Measurements from ENCODE around the gene GOLGA6L7. TPM values are rescaled to one million over a fixed set of nuclear protein-coding genes. Genes with fewer than 3 reads are reported as not detected.

GOLGA6L7 gene
- total RNA-seq, 1 experiment from 2014 or later: not detected

- ChIA-PET POLR2A (no interaction called here), CTCF (no interaction called here)
- BruUV-seq (replicated peaks): no TSS peak
- H3K9me3 Mint-ChIP-seq (ENCODE audit: unreplicated experiment): no peaks in the 10 kb centered on the region
- Histone ChIP-seq H3K4me1 (no peaks in the 10 kb centered on the region), H3K36me3 (ENCODE audit: control insufficient read depth, insufficient read depth, low read length) (no peaks in the 10 kb centered on the region), H3K27me3 (replicated peaks; ENCODE audit: control insufficient read depth, insufficient read depth, low read length) (no peaks in the 10 kb centered on the region), H3K4me3 (ENCODE audit: low read depth, low read length) (no peak overlapping the region), H3K9me3 (no peaks in the 10 kb centered on the region)
- peaks cover 3% of the 10 kb centered on the region for H3K36me3 Mint-ChIP-seq (ENCODE audit: insufficient read depth, unreplicated experiment)
- H3K4me3 Mint-ChIP-seq (ENCODE audit: unreplicated experiment): no peak overlapping the region
- no peak for TF ChIP-seq CTCF (IDR thresholded peaks at IDR 0.05; ENCODE audit: insufficient read depth in 1 of 2, low read depth in 1 of 2, low read length in 1 of 2, severe bottlenecking in 1 of 2, unreplicated experiment in 1 of 2)
- intact Hi-C loops (cut with micrococcal nuclease; ENCODE audit: unreplicated experiment): no loop called here
- no peaks in the 10 kb centered on the region for H3K4me1 Mint-ChIP-seq (ENCODE audit: low read depth, unreplicated experiment)
- DNase-seq: no peak
- H3K27ac Mint-ChIP-seq (ENCODE audit: unreplicated experiment): no peak overlapping the region
- H3K27me3 Mint-ChIP-seq (ENCODE audit: insufficient read depth, unreplicated experiment): no peaks in the 10 kb centered on the region
Observed at GRCh38 chr15:28878209-28878608, 29.8 kb upstream of the GOLGA6L7 start.

GRCh38 chr15:28876845-28877185 is 28.4 kb upstream of the GOLGA6L7 start:
- Histone ChIP-seq H3K4me3 (ENCODE audit: low read depth, low read length) (no peak overlapping the region), H3K4me1 (no peaks in the 10 kb centered on the region), H3K9me3 (no peaks in the 10 kb centered on the region), H3K27me3 (replicated peaks; ENCODE audit: control insufficient read depth, insufficient read depth, low read length) (no peaks in the 10 kb centered on the region), H3K36me3 (ENCODE audit: control insufficient read depth, insufficient read depth, low read length) (no peaks in the 10 kb centered on the region)
- no TSS peak for BruUV-seq (replicated peaks)
- ChIA-PET POLR2A (no interaction called here), CTCF (no interaction called here)
- TF ChIP-seq CTCF (IDR thresholded peaks at IDR 0.05; ENCODE audit: insufficient read depth in 1 of 2, low read depth in 1 of 2, low read length in 1 of 2, severe bottlenecking in 1 of 2, unreplicated experiment in 1 of 2): no peak
- no peak overlapping the region for H3K27ac Mint-ChIP-seq (ENCODE audit: unreplicated experiment)
- H3K4me1 Mint-ChIP-seq (ENCODE audit: low read depth, unreplicated experiment): no peaks in the 10 kb centered on the region
- H3K36me3 Mint-ChIP-seq (ENCODE audit: insufficient read depth, unreplicated experiment): peaks cover 5% of the 10 kb centered on the region
- H3K9me3 Mint-ChIP-seq (ENCODE audit: unreplicated experiment): no peaks in the 10 kb centered on the region
- no peak for DNase-seq
- H3K4me3 Mint-ChIP-seq (ENCODE audit: unreplicated experiment): no peak overlapping the region
- intact Hi-C loops (cut with micrococcal nuclease; ENCODE audit: unreplicated experiment): no loop called here
- no peaks in the 10 kb centered on the region for H3K27me3 Mint-ChIP-seq (ENCODE audit: insufficient read depth, unreplicated experiment)

GRCh38 chr15:28876131-28876844 is 27.8 kb upstream of the GOLGA6L7 start:
- H3K27ac Mint-ChIP-seq (ENCODE audit: unreplicated experiment): no peak overlapping the region
- H3K36me3 Mint-ChIP-seq (ENCODE audit: insufficient read depth, unreplicated experiment): peaks cover 5% of the 10 kb centered on the region

More at GRCh38 chr15:28876131-28876844, 27.8 kb upstream of the GOLGA6L7 start:
- Histone ChIP-seq H3K27me3 (replicated peaks; ENCODE audit: control insufficient read depth, insufficient read depth, low read length) (no peaks in the 10 kb centered on the region), H3K4me3 (ENCODE audit: low read depth, low read length) (no peak overlapping the region), H3K36me3 (ENCODE audit: control insufficient read depth, insufficient read depth, low read length) (no peaks in the 10 kb centered on the region), H3K9me3 (no peaks in the 10 kb centered on the region), H3K4me1 (no peaks in the 10 kb centered on the region)
- DNase-seq: no peak
- no TSS peak for BruUV-seq (replicated peaks)
- ChIA-PET CTCF (no interaction called here), POLR2A (no interaction called here)
- intact Hi-C loops (cut with micrococcal nuclease; ENCODE audit: unreplicated experiment): no loop called here
- Mint-ChIP-seq H3K27me3 (ENCODE audit: insufficient read depth, unreplicated experiment) (no peaks in the 10 kb centered on the region), H3K4me3 (ENCODE audit: unreplicated experiment) (no peak overlapping the region), H3K4me1 (ENCODE audit: low read depth, unreplicated experiment) (no peaks in the 10 kb centered on the region), H3K9me3 (ENCODE audit: unreplicated experiment) (no peaks in the 10 kb centered on the region)
- TF ChIP-seq CTCF (IDR thresholded peaks at IDR 0.05; ENCODE audit: insufficient read depth in 1 of 2, low read depth in 1 of 2, low read length in 1 of 2, severe bottlenecking in 1 of 2, unreplicated experiment in 1 of 2): no peak

Measured in Caco-2 (cell line).